Measurements from ENCODE around the gene ICAM1.
"Not testable (repeated sequence)": the region's sequence is repeated elsewhere in the genome, so short reads cannot be mapped to it uniquely, and the experiment has no call there.

The ICAM1 gene

GRCh38 chr19:10277795-10278589 lies 7.1 kb downstream of the ICAM1 start:
- no peak for DNase-seq (ENCODE audit: low spot score)
- no peak for TF ChIP-seq CTCF (IDR thresholded peaks at IDR 0.05; ENCODE audit: extremely low read depth, insufficient read depth, missing control alignments)
- in situ Hi-C loops (cut with MboI; ENCODE audit: low pct_unique_long_range_greater_than_20kb, low sequenced_read_pairs, unreplicated experiment): no loop called here

GRCh38 chr19:10278935-10279334 lies 8.0 kb downstream of the ICAM1 start:
- no peak for TF ChIP-seq CTCF (IDR thresholded peaks at IDR 0.05; ENCODE audit: extremely low read depth, insufficient read depth, missing control alignments)
- in situ Hi-C loops (cut with MboI; ENCODE audit: low pct_unique_long_range_greater_than_20kb, low sequenced_read_pairs, unreplicated experiment): no loop called here
- no peak for DNase-seq (ENCODE audit: low spot score)

GRCh38 chr19:10279737-10280442 lies 9.0 kb downstream of the ICAM1 start:
- no peak for DNase-seq (ENCODE audit: low spot score)
- no peak for TF ChIP-seq CTCF (IDR thresholded peaks at IDR 0.05; ENCODE audit: extremely low read depth, insufficient read depth, missing control alignments)
- in situ Hi-C loops (cut with MboI; ENCODE audit: low pct_unique_long_range_greater_than_20kb, low sequenced_read_pairs, unreplicated experiment): no loop called here

GRCh38 chr19:10282043-10282442 lies 11.1 kb downstream of the ICAM1 start:
- DNase-seq (ENCODE audit: low spot score); in situ Hi-C loops (cut with MboI; ENCODE audit: low pct_unique_long_range_greater_than_20kb, low sequenced_read_pairs, unreplicated experiment): not testable (repeated sequence)

GRCh38 chr19:10283301-10284064 lies 12.6 kb downstream of the ICAM1 start:
- no peak for TF ChIP-seq CTCF (IDR thresholded peaks at IDR 0.05; ENCODE audit: extremely low read depth, insufficient read depth, missing control alignments)
- in situ Hi-C loops (cut with MboI; ENCODE audit: low pct_unique_long_range_greater_than_20kb, low sequenced_read_pairs, unreplicated experiment): no loop called here
- DNase-seq (ENCODE audit: low spot score): no peak

- in situ Hi-C loops (cut with MboI; ENCODE audit: low pct_unique_long_range_greater_than_20kb, low sequenced_read_pairs, unreplicated experiment): no loop called here
- TF ChIP-seq CTCF (IDR thresholded peaks at IDR 0.05; ENCODE audit: extremely low read depth, insufficient read depth, missing control alignments): no peak
- no peak for DNase-seq (ENCODE audit: low spot score)
These were observed 13.4 kb downstream of the ICAM1 start for GRCh38 chr19:10284065-10284959.

All from GM13977 (cell line).